Measurements from ENCODE around the gene SLC30A7. TPM values are rescaled to one million over a fixed set of nuclear protein-coding genes. Genes with fewer than 3 reads are reported as not detected.

Gene SLC30A7
- total and polyA plus RNA-seq, 7 experiments from 2014 or later = 9.0 to 44.5 (median 32.1) TPM

DNA sequence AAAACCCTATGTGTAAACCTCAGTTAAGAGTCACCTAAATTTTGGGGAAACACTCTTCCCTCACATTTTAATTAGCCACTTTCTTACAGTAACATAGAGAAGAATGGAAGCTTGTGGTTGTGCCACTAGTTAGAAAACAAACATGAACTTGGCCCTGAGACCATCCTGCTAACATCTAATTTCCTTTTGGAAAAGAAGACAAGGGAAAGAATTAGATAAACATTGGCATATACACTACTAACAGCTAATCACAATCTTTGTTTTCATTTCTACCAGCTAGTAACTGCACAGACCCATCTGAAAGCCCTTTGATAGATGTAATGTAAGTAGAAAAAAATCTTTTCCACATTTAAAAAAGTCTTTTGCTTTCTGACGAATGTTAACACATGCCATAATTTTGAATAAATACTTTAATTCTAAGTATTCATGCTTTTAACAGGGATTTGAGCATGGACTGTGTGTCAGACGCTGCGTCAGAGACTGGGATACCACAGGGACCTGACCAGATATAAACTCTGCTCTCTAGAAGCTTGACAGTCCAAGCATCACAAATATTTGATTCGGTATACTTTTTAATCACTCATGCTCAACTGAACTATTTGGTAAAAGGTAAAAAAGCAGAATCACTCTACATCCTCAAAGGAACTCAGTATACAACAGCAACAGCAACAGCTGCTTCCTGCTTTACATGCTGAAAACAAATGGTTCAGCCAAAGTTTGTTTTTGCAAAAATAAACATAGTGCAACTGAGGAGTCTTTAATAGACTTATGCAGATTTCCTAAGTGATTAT is 99.5 kb downstream of the SLC30A7 start:
- DNase-seq = peak in 3 of 9 donors; percentile 22 to 29 (median 26)

DNA sequence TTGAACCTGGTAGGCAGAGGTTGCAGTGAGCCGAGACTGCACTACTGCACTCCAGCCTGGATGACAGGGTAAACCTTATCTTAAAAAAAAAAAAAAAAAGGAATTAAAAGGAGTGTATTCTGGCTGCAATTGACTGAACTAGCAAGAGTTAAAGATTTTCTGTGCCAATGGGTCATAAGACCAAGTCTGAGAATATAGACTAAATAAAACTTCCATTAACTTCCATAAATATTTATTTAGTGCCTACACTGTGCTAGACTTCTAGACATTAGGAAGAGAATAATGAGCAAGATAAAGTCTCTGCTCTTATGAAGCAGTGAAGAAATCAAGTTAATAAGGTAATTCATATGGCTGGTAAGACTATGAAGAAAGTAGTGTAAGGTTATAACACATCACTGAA is 102.5 kb downstream of the SLC30A7 start:
- peaks cover 17 to 56% (median 40%) of the 10 kb centered on the region in 5 donors for H3K36me3 Mint-ChIP-seq
- ChIA-PET POLR2A (interaction anchor here (1.4 kb wide), 1 partner anchor 69 kb away, joined by 4 read pairs; no protein-coding TSS in a partner anchor), CTCF (no interaction called here)
- Histone ChIP-seq H3K36me3 (ENCODE audit: control insufficient read depth in 2 of 3, insufficient read depth in 3 of 3, low read length in 3 of 3) (peaks cover 0 to 6% (median 3%) of the 10 kb centered on the region in 3 experiments), H3K4me1 (ENCODE audit: control insufficient read depth in 2 of 2, insufficient read depth in 2 of 2, low read length in 2 of 2) (peaks cover 7 to 28% of the 10 kb centered on the region in 2 donors), H3K4me3 (ENCODE audit: low read length) (no peak overlapping the region), H3K9me3 (ENCODE audit: control insufficient read depth in 2 of 3, low read length in 3 of 3) (no peaks in the 10 kb centered on the region), H3K27me3 (ENCODE audit: control insufficient read depth in 2 of 2, insufficient read depth in 2 of 2, low read length in 2 of 2) (no peaks in the 10 kb centered on the region), H3K27ac (ENCODE audit: low read depth, low read length) (no peak overlapping the region)
- no peak for DNase-seq
- intact Hi-C loops (cut with micrococcal nuclease) = no loop called here
- ATAC-seq = no peak
- H3K4me1 Mint-ChIP-seq = peaks cover 29 to 69% (median 50%) of the 10 kb centered on the region in 7 donors
- peak overlapping the region in 3 of 9 donors; percentile 2 to 18 (median 8) for H3K27ac Mint-ChIP-seq
- H3K9me3 Mint-ChIP-seq = no peaks in the 10 kb centered on the region
- no peaks in the 10 kb centered on the region for H3K27me3 Mint-ChIP-seq
- no peak overlapping the region for H3K4me3 Mint-ChIP-seq

More for the DNA sequence above, 99.5 kb downstream of the SLC30A7 start:
- ChIA-PET POLR2A (interaction anchor here (0.9 to 3.1 kb wide), 9 partner anchors 9 to 244 kb away, joined by 3 to 14 read pairs (median 3); partner anchors contain the start of gene SLC30A7), CTCF (interaction anchor here (0.5 to 1.0 kb wide), 3 partner anchors 42 to 265 kb away, joined by 3 to 4 read pairs (median 4); no protein-coding TSS in a partner anchor)
- Histone ChIP-seq H3K27me3 (ENCODE audit: control insufficient read depth in 2 of 2, insufficient read depth in 2 of 2, low read length in 2 of 2) (no peaks in the 10 kb centered on the region), H3K4me3 (ENCODE audit: low read length) (no peak overlapping the region), H3K4me1 (ENCODE audit: control insufficient read depth in 2 of 2, insufficient read depth in 2 of 2, low read length in 2 of 2) (peaks cover 0 to 14% of the 10 kb centered on the region in 2 donors), H3K27ac (ENCODE audit: low read depth, low read length) (no peak overlapping the region), H3K9me3 (ENCODE audit: control insufficient read depth in 2 of 3, low read length in 3 of 3) (no peaks in the 10 kb centered on the region), H3K36me3 (ENCODE audit: control insufficient read depth in 2 of 3, insufficient read depth in 3 of 3, low read length in 3 of 3) (peaks cover 0 to 17% (median 3%) of the 10 kb centered on the region in 3 experiments)
- no peaks in the 10 kb centered on the region for H3K9me3 Mint-ChIP-seq
- intact Hi-C loops (cut with micrococcal nuclease) = loop anchor here in 1 of 2 donors (2.0 kb wide), 1 partner anchor 15 kb away; no protein-coding TSS in a partner anchor
- H3K27me3 Mint-ChIP-seq = no peaks in the 10 kb centered on the region
- H3K4me3 Mint-ChIP-seq = peak overlapping the region in 6 of 10 donors; percentile 31 to 69 (median 56)
- peaks cover 12 to 57% (median 26%) of the 10 kb centered on the region in 7 donors for H3K4me1 Mint-ChIP-seq
- H3K27ac Mint-ChIP-seq = peak overlapping the region; percentile 10 to 79 (median 60)
- peaks cover 22 to 55% (median 53%) of the 10 kb centered on the region in 5 donors for H3K36me3 Mint-ChIP-seq
- no peak for ATAC-seq

DNA sequence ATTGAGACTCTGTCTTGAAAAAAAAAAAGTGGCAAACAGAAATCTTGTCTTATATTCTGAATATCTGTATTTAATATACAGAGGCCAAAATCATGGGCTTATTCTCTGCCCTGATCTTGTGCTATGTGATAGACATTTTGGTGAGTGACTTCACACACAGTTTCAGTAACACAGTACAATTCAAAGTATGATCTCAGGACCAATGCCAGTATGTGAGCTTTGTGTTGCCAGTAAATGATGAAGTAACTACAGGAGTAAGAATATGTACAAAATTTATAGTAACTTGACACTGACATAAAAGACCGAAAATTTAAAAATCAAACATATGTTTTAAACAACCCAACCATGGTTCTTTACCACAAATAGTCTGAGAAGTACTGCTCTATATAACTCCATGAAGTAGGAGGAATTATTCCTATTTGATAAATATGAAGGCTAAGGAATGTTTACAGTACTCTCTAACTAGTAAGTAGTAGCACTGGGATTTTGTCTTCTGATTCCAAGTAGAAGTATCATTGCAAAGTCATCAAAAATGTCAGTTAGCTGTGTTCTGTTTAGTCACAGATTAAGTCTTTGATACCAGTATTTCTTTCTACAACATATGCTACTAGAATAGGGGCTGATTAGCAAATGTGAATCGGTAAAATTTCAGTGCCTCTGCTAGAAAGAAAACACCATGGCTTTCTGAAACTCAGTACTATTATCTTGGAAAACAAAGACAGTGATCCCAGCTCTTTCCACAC is 104.4 kb downstream of the SLC30A7 start:
- H3K27me3 Mint-ChIP-seq = no peaks in the 10 kb centered on the region
- Histone ChIP-seq H3K4me1 (ENCODE audit: control insufficient read depth in 2 of 2, insufficient read depth in 2 of 2, low read length in 2 of 2) (peaks cover 18 to 36% of the 10 kb centered on the region in 2 donors), H3K4me3 (ENCODE audit: low read length) (no peak overlapping the region), H3K27ac (ENCODE audit: low read depth, low read length) (no peak overlapping the region), H3K27me3 (ENCODE audit: control insufficient read depth in 2 of 2, insufficient read depth in 2 of 2, low read length in 2 of 2) (no peaks in the 10 kb centered on the region), H3K36me3 (ENCODE audit: control insufficient read depth in 2 of 3, insufficient read depth in 3 of 3, low read length in 3 of 3) (peaks cover 0 to 6% (median 3%) of the 10 kb centered on the region in 3 experiments), H3K9me3 (ENCODE audit: control insufficient read depth in 2 of 3, low read length in 3 of 3) (no peaks in the 10 kb centered on the region)
- ChIA-PET CTCF (interaction anchor here (1.3 kb wide), 1 partner anchor 11 kb away, joined by 4 read pairs; no protein-coding TSS in a partner anchor), POLR2A (interaction anchor here (0.6 to 1.3 kb wide), 3 partner anchors 10 to 24 kb away, joined by 3 to 4 read pairs (median 4); no protein-coding TSS in a partner anchor)
- peaks cover 12 to 48% (median 41%) of the 10 kb centered on the region in 5 donors for H3K36me3 Mint-ChIP-seq
- ATAC-seq (no peak), DNase-seq (no peak)
- intact Hi-C loops (cut with micrococcal nuclease) = loop anchor here in 1 of 2 donors (5.0 kb wide), 2 partner anchors 33 to 37 kb away; no protein-coding TSS in a partner anchor
- H3K4me1 Mint-ChIP-seq = peaks cover 33 to 74% (median 52%) of the 10 kb centered on the region in 7 donors
- H3K27ac Mint-ChIP-seq = peak overlapping the region in 3 of 9 donors; percentile 19 to 85 (median 24)
- peaks cover 0 to 3% (median 0%) of the 10 kb centered on the region in 11 donors for H3K9me3 Mint-ChIP-seq
- H3K4me3 Mint-ChIP-seq = no peak overlapping the region

- Histone ChIP-seq H3K27ac (ENCODE audit: low read depth, low read length) (no peak overlapping the region), H3K9me3 (ENCODE audit: control insufficient read depth in 2 of 3, low read length in 3 of 3) (no peaks in the 10 kb centered on the region), H3K4me3 (ENCODE audit: low read length) (no peak overlapping the region), H3K27me3 (ENCODE audit: control insufficient read depth in 2 of 2, insufficient read depth in 2 of 2, low read length in 2 of 2) (no peaks in the 10 kb centered on the region), H3K36me3 (ENCODE audit: control insufficient read depth in 2 of 3, insufficient read depth in 3 of 3, low read length in 3 of 3) (peaks cover 0 to 6% (median 3%) of the 10 kb centered on the region in 3 experiments), H3K4me1 (ENCODE audit: control insufficient read depth in 2 of 2, insufficient read depth in 2 of 2, low read length in 2 of 2) (peaks cover 28 to 47% of the 10 kb centered on the region in 2 donors)
- Mint-ChIP-seq H3K36me3 (peaks cover 12 to 49% (median 30%) of the 10 kb centered on the region in 5 donors), H3K4me1 (peaks cover 42 to 74% (median 56%) of the 10 kb centered on the region in 7 donors), H3K4me3 (peak overlapping the region in 7 of 10 donors; percentile 5 to 60 (median 29)), H3K27me3 (no peaks in the 10 kb centered on the region), H3K27ac (peak overlapping the region in 7 of 9 donors; percentile 41 to 95 (median 85)), H3K9me3 (peaks cover 0 to 5% (median 0%) of the 10 kb centered on the region in 11 donors)
- CTCF ChIA-PET = no interaction called here
- POLR2A ChIA-PET = interaction anchor here (0.6 to 2.8 kb wide), 7 partner anchors 10 to 128 kb away, joined by 3 to 15 read pairs (median 4); no protein-coding TSS in a partner anchor
- intact Hi-C loops (cut with micrococcal nuclease) = loop anchor here in 1 of 2 donors (5.0 kb wide), 2 partner anchors 35 kb away; no protein-coding TSS in a partner anchor
- no peak for DNase-seq
- peak; percentile 57 for ATAC-seq
Measured at GRCh38 chr1:101002551-101002950, 106.7 kb downstream of the SLC30A7 start.

- H3K27me3 ChIP-seq (ENCODE audit: control insufficient read depth in 2 of 2, insufficient read depth in 2 of 2, low read length in 2 of 2) = no peaks in the 10 kb centered on the region
Measured at GRCh38 chr1:101003012-101003650, 107.2 kb downstream of the SLC30A7 start.

More at GRCh38 chr1:101003012-101003650, 107.2 kb downstream of the SLC30A7 start:
- peaks cover 42 to 76% (median 57%) of the 10 kb centered on the region in 7 donors for H3K4me1 Mint-ChIP-seq
- H3K36me3 ChIP-seq (ENCODE audit: control insufficient read depth in 2 of 3, insufficient read depth in 3 of 3, low read length in 3 of 3) = peaks cover 0 to under 1% (median 0%) of the 10 kb centered on the region in 3 experiments
- H3K36me3 Mint-ChIP-seq = peaks cover 13 to 50% (median 28%) of the 10 kb centered on the region in 5 donors
- ATAC-seq (no peak), DNase-seq (no peak)
- H3K27ac ChIP-seq (ENCODE audit: low read depth, low read length) = no peak overlapping the region
- intact Hi-C loops (cut with micrococcal nuclease) = loop anchor here in 1 of 2 donors (5.0 kb wide), 2 partner anchors 34 to 36 kb away; no protein-coding TSS in a partner anchor
- H3K4me3 Mint-ChIP-seq = peak overlapping the region in 6 of 10 donors; percentile 5 to 60 (median 28)
- ChIA-PET CTCF (interaction anchor here (1.1 kb wide), 1 partner anchor 285 kb away, joined by 3 read pairs; no protein-coding TSS in a partner anchor), POLR2A (interaction anchor here (0.6 to 3.2 kb wide), 10 partner anchors 7 to 233 kb away, joined by 3 to 15 read pairs (median 4); partner anchors contain the start of gene S1PR1)
- no peaks in the 10 kb centered on the region for H3K27me3 Mint-ChIP-seq
- H3K9me3 Mint-ChIP-seq = peaks cover 0 to 6% (median 0%) of the 10 kb centered on the region in 11 donors
- H3K4me3 ChIP-seq (ENCODE audit: low read length) = no peak overlapping the region
- peak overlapping the region in 8 of 9 donors; percentile 8 to 95 (median 80) for H3K27ac Mint-ChIP-seq
- peaks cover 28 to 47% of the 10 kb centered on the region in 2 donors for H3K4me1 ChIP-seq (ENCODE audit: control insufficient read depth in 2 of 2, insufficient read depth in 2 of 2, low read length in 2 of 2)
- H3K9me3 ChIP-seq (ENCODE audit: control insufficient read depth in 2 of 3, low read length in 3 of 3) = no peaks in the 10 kb centered on the region

Measured in naive thymus-derived CD4-positive, alpha-beta T cell (primary cell).